PC-3 (cell line): ENCODE data around the gene PAX5. TPM values are rescaled to one million over a fixed set of nuclear protein-coding genes. Genes with fewer than 3 reads are reported as not detected.

Experiments used
- ATAC-seq: fragments of 200-7000 bp; cut with Tn5 transposase; 2 replicates; pipeline ENCODE4 v1.9.1; 2020; ENCODE audit warnings: mild to moderate bottlenecking, moderate library complexity
- BruUV-seq: library from RNA; stranded (reverse); fragments of 400-500 nt; replicated peaks from 2 replicates; lab custom pipeline; 2021; lab: Mats Ljungman, UMichigan
- CTCF ChIA-PET: fragments of 300-600 bp; sonication (Branson Sonifier 250); formaldehyde crosslinking; loops from one replicate; lab custom pipeline; 2022; ENCODE audit warnings: antibody characterized with exemption; lab: Charles Lee
- POLR2A ChIA-PET: fragments of 300-600 bp; sonication (Branson Sonifier 250); formaldehyde crosslinking; loops from one replicate; lab custom pipeline; 2022; ENCODE audit warnings: antibody characterized with exemption; ENCODE audit not compliant: unreplicated experiment; lab: Charles Lee
- DNase-seq: peaks from one replicate; pipeline ENCODE4 v3.0.0-alpha.2; 2015
- H2AFZ ChIP-seq: fragments of 300-600 bp; sonication (generic); 2 replicates; pipeline ENCODE4 v1.6.0; 2016; ENCODE audit warnings: antibody characterized with exemption, low read length
- H3F3A ChIP-seq: fragments of 300-600 bp; sonication (generic); one replicate; pipeline ENCODE4 v1.6.0; 2017; ENCODE audit warnings: antibody characterized with exemption, low read length, control low read depth, mild to moderate bottlenecking; ENCODE audit not compliant: unreplicated experiment
- H3K27ac ChIP-seq: fragments of 300-600 bp; sonication (generic); 2 replicates; pipeline ENCODE4 v1.5.1; 2016; ENCODE audit warnings: mild to moderate bottlenecking, low read length
- H3K27me3 ChIP-seq: fragments of 300-600 bp; sonication (generic); 2 replicates; pipeline ENCODE4 v1.6.1; 2016; ENCODE audit warnings: low read length, mixed read lengths
- H3K36me3 ChIP-seq: fragments of 300-600 bp; sonication (generic); 2 replicates; pipeline ENCODE4 v1.6.1; 2016; ENCODE audit warnings: low read depth, mixed run types, low read length, mixed read lengths
- H3K4me1 ChIP-seq: fragments of 300-600 bp; sonication (generic); 2 replicates; pipeline ENCODE4 v1.5.1; 2016; ENCODE audit warnings: low read length; ENCODE audit not compliant: insufficient read depth
- H3K4me2 ChIP-seq: fragments of 300-600 bp; sonication (generic); 2 replicates; pipeline ENCODE4 v1.6.0; 2016; ENCODE audit warnings: low read length
- H3K4me3 ChIP-seq: fragments of 300-600 bp; sonication (generic); 2 replicates; pipeline ENCODE4 v1.5.1; 2016; ENCODE audit warnings: mild to moderate bottlenecking, low read length, mixed read lengths
- H3K79me2 ChIP-seq: fragments of 300-600 bp; sonication (generic); 2 replicates; pipeline ENCODE4 v1.6.1; 2017; ENCODE audit warnings: low read length, mixed read lengths
- H3K9ac ChIP-seq: fragments of 300-600 bp; sonication (generic); 2 replicates; pipeline ENCODE4 v1.6.0; 2016; ENCODE audit warnings: mild to moderate bottlenecking, low read length
- H3K9me2 ChIP-seq: fragments of 300-600 bp; sonication (generic); replicated peaks from 2 replicates; pipeline ENCODE4 v1.6.1; 2016; ENCODE audit warnings: mixed run types, low read length, mixed read lengths
- H3K9me3 ChIP-seq: fragments of 300-600 bp; sonication (generic); 2 replicates; pipeline ENCODE4 v1.6.1; 2016; ENCODE audit warnings: low read length, mixed read lengths
- H4K20me1 ChIP-seq: fragments of 300-600 bp; sonication (generic); 2 replicates; pipeline ENCODE4 v1.6.1; 2016; ENCODE audit warnings: low read length, mixed read lengths
- CTCF ChIP-seq: fragments of 300-600 bp; sonication (generic); conservative IDR thresholded peaks from 2 replicates; pipeline ENCODE4 v1.5.1; 2017; ENCODE audit warnings: antibody characterized with exemption, low read depth, mild to moderate bottlenecking, low read length
- EZH2 ChIP-seq: fragments of 300-600 bp; sonication (generic); IDR thresholded peaks from one replicate; pipeline ENCODE4 v1.6.1; 2017; ENCODE audit warnings: antibody characterized with exemption, mild to moderate bottlenecking, low read length; ENCODE audit not compliant: unreplicated experiment
- EZH2phosphoT487 ChIP-seq: fragments of 300-600 bp; sonication (generic); IDR thresholded peaks from 2 replicates; pipeline ENCODE4 v1.6.1; 2018; ENCODE audit warnings: mild to moderate bottlenecking, antibody characterized with exemption, low read length, borderline replicate concordance
- intact Hi-C: fragments of 100-400 bp; cut with micrococcal nuclease; formaldehyde crosslinking; loops from 2 replicates; pipeline ENCODE4 v1.9.0; 2023
- total RNA-seq: library from RNA; depleted of rRNA; stranded (reverse); fragments of >200 nt; gene quantifications from 2 replicates; pipeline ENCODE4 v1.2.3, GENCODE V29; 2014

Gene PAX5
- total RNA-seq, 1 experiment from 2014 or later: not detected

GRCh38 chr9:37004424-37004935, 29.6 kb downstream of the PAX5 start:
- Histone ChIP-seq H3K4me2 (no peak overlapping the region), H2AFZ (no peak overlapping the region), H3K79me2 (no peaks in the 10 kb centered on the region), H3F3A (no peaks in the 10 kb centered on the region), H3K27ac (no peak overlapping the region), H3K4me3 (no peak overlapping the region), H3K9ac (no peak overlapping the region), H4K20me1 (no peaks in the 10 kb centered on the region), H3K27me3 (peaks cover 36% of the 10 kb centered on the region), H3K36me3 (no peaks in the 10 kb centered on the region), H3K9me3 (no peaks in the 10 kb centered on the region), H3K4me1 (no peaks in the 10 kb centered on the region), H3K9me2 (no peaks in the 10 kb centered on the region)
- BruUV-seq: no TSS peak
- ChIA-PET CTCF (no interaction called here), POLR2A (no interaction called here)
- ATAC-seq: no peak
- intact Hi-C loops: no loop called here
- no peak for DNase-seq
- TF ChIP-seq EZH2phosphoT487 (no peak), EZH2 (no peak), CTCF (no peak)

GRCh38 chr9:37002413-37003217, 31.5 kb downstream of the PAX5 start:
- no peak overlapping the region for H3K4me3 ChIP-seq
- intact Hi-C loops: no loop called here
- H3K9me2 ChIP-seq: no peaks in the 10 kb centered on the region
- H3K27me3 ChIP-seq: peaks cover 26% of the 10 kb centered on the region
- no peak for DNase-seq
- no peaks in the 10 kb centered on the region for H4K20me1 ChIP-seq
- ChIA-PET CTCF (no interaction called here), POLR2A (no interaction called here)
- H3K36me3 ChIP-seq: no peaks in the 10 kb centered on the region
- peaks cover 3% of the 10 kb centered on the region for H3K4me1 ChIP-seq
- H3K4me2 ChIP-seq: no peak overlapping the region
- no peak overlapping the region for H3K27ac ChIP-seq
- no TSS peak for BruUV-seq
- no peak overlapping the region for H2AFZ ChIP-seq
- H3K79me2 ChIP-seq: no peaks in the 10 kb centered on the region
- H3K9me3 ChIP-seq: no peaks in the 10 kb centered on the region
- no peak for ATAC-seq
- no peaks in the 10 kb centered on the region for H3F3A ChIP-seq
- no peak overlapping the region for H3K9ac ChIP-seq
- TF ChIP-seq EZH2 (no peak), CTCF (no peak)

- Histone ChIP-seq H3K9me2 (no peaks in the 10 kb centered on the region), H3K27ac (no peak overlapping the region), H2AFZ (no peak overlapping the region), H3K9me3 (no peaks in the 10 kb centered on the region), H3K27me3 (peaks cover 21% of the 10 kb centered on the region), H3K9ac (no peak overlapping the region), H4K20me1 (no peaks in the 10 kb centered on the region), H3K79me2 (no peaks in the 10 kb centered on the region), H3K4me3 (no peak overlapping the region), H3K36me3 (no peaks in the 10 kb centered on the region), H3K4me1 (peaks cover 9% of the 10 kb centered on the region), H3F3A (no peaks in the 10 kb centered on the region), H3K4me2 (no peak overlapping the region)
- TF ChIP-seq EZH2phosphoT487 (no peak), CTCF (no peak), EZH2 (no peak)
- DNase-seq: no peak
- BruUV-seq: no TSS peak
- POLR2A ChIA-PET: no interaction called here
- CTCF ChIA-PET: no interaction called here
- ATAC-seq: no peak
- intact Hi-C loops: no loop called here
Measured at GRCh38 chr9:37002036-37002412, 32.0 kb downstream of the PAX5 start.
